C4-2B (cell line): ENCODE data around the gene DVL3.

ENCODE experiments used
- CTCF ChIP-seq: fragments of 450-650 bp; conservative IDR thresholded peaks from 2 replicates; pipeline ENCODE4 v1.5.1; 2017; ENCODE audit warnings: mild to moderate bottlenecking
- ZFX ChIP-seq: fragments of 450-650 bp; IDR thresholded peaks from 2 replicates; pipeline ENCODE4 v1.6.1; 2017

- TF ChIP-seq CTCF (no peak), ZFX (no peak)
Observed at GRCh38 chr3:184132945-184133344, 22.2 kb upstream of the DVL3 start.
